NCI-H146 (cell line): ENCODE measurements around the gene HOXC10.

ENCODE experiments used
- DNase-seq: peaks from one replicate; lab custom pipeline; 2025; lab: John Stamatoyannopoulos, UW

HOXC10 gene

GRCh38 chr12:54004063-54004840, 19.3 kb downstream of the HOXC10 start:
- DNase-seq: no peak

- peak; percentile 9 for DNase-seq
Measured at GRCh38 chr12:54004841-54005530, 20.0 kb downstream of the HOXC10 start.

- no peak for DNase-seq
Measured at GRCh38 chr12:54005531-54005852, 20.5 kb downstream of the HOXC10 start.

GRCh38 chr12:54005853-54006558, 21.1 kb downstream of the HOXC10 start:
- peak; percentile 65 for DNase-seq

GRCh38 chr12:54006559-54007220, 21.7 kb downstream of the HOXC10 start:
- DNase-seq: no peak

GRCh38 chr12:54007538-54008259, 22.8 kb downstream of the HOXC10 start:
- no peak for DNase-seq

GRCh38 chr12:54008260-54008552, 23.3 kb downstream of the HOXC10 start:
- DNase-seq: no peak

- DNase-seq: no peak
Measured at GRCh38 chr12:54009171-54010052, 24.5 kb downstream of the HOXC10 start.

GRCh38 chr12:54010053-54010971, 25.4 kb downstream of the HOXC10 start:
- DNase-seq: no peak

- no peak for DNase-seq
Measured at GRCh38 chr12:54010972-54011664, 26.2 kb downstream of the HOXC10 start.

- no peak for DNase-seq
Measured at GRCh38 chr12:54011665-54012532, 27.0 kb downstream of the HOXC10 start.

- no peak for DNase-seq
Measured at GRCh38 chr12:54012631-54013409, 27.9 kb downstream of the HOXC10 start.

GRCh38 chr12:54014377-54015017, 29.6 kb downstream of the HOXC10 start:
- DNase-seq: no peak

GRCh38 chr12:54015018-54015931, 30.3 kb downstream of the HOXC10 start:
- no peak for DNase-seq

GRCh38 chr12:54016051-54016450, 31.1 kb downstream of the HOXC10 start:
- no peak for DNase-seq

- DNase-seq: no peak
Measured at GRCh38 chr12:54016478-54016964, 31.6 kb downstream of the HOXC10 start.
